Hematopoietic multipotent progenitor cell treated with erythropoietin and hydrocortisone succinate and interleukin-3 and kit ligand, for 4 days (in vitro differentiated cells): ENCODE measurements around the gene SLC1A7.

Experiments
- DNase-seq: peaks from one replicate; pipeline ENCODE4 v3.0.0-alpha.2; 2015

SLC1A7 gene

DNA sequence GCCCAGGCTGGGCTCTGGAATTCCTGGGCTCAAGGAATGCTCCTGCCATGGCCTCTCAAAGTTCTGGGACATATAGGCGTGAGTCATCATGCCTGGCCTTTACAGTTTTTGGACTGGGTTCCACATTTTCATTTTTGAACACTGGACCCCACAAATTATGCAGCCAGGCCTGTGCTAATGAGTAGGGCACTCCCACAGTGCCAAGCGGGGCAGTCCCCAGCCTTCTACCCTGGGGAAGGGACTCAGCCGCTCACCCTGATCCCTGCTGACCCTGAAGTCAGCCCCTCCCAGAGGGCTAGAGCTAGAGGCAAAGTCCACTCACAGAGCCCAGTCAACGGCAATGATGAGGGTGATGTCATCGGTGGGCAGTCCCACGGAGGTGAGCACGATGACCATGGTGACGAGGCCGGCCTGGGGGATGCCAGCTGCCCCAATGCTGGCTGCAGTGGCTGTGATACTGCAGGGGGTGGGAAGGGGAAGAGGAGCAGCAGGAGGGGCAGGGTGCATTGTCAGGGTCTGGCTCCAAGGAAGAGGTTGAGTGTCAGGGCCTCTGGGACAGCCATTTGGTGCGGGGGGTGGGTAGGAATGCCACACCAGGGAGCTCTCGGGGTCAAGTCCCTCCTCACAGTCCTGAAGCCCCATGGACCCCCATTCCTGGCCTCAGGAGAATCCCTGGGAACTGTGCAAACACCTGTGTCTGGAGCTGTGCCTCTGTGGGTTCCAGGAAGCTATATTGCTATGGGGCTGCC is 52.8 kb downstream of the SLC1A7 start:
- no peak for DNase-seq

DNA sequence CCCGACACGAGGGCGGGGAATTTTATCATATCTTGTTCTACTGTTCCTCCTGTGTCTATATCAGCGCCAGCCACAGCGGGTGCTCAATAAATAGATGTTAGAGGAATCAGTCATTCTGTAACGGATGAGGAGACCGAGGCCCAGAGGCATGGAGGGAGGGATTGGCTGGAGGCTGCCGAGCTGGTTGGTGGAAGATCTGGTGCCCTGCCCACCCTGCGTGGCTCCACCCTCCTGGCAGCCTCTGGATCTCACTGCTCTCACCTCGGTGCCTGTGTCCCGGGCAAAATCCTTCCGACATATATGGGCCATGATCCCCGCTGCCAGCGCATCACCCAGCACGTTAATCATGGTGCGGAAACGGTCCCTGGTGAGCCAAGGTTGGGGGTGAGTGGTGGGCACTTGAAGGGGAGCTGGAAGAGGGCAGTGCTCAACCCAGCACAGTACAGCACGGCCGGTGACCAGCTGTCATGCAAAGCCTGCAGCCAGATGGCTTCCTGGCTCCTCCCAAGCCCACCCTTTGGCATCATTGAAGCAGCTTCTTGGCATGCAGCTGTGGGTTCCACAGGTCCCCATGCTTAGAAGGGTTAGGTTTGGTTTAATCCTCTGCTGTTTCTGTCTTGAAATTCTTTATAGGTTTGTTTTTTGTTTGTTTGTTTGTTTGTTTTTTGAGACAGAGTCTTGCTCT is 53.7 kb downstream of the SLC1A7 start:
- DNase-seq = no peak

- no peak for DNase-seq
These were observed 54.8 kb downstream of the SLC1A7 start for GRCh38 chr1:53087332-53088285.

DNA sequence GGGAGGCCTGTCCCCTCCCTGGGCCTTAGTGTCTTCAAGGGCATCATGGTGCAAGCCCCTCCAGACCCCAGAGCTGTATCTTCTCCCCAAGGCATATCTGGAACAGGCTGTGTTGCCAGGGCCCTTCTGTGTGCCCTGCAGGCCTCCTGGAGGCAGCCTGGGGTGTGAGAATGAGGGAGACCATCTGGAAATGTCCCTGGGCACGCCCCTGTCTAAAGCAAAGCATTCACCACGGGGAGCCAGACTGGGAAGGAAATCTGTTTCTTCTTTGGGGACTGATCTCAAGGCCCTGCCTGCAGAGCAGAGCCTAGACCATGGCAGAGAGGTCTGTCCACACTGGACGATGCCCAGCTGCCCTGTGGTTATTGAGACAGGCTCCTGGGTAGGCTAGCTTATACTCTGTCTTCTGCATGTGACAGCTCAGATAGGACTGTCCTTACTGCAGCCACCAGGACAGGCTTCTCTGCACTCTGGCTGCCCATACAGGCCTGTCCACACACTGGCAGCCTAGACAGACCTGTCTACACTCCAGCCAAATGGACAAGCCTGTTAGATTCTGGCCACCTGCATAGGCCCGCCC is 55.9 kb downstream of the SLC1A7 start:
- DNase-seq = no peak

DNA sequence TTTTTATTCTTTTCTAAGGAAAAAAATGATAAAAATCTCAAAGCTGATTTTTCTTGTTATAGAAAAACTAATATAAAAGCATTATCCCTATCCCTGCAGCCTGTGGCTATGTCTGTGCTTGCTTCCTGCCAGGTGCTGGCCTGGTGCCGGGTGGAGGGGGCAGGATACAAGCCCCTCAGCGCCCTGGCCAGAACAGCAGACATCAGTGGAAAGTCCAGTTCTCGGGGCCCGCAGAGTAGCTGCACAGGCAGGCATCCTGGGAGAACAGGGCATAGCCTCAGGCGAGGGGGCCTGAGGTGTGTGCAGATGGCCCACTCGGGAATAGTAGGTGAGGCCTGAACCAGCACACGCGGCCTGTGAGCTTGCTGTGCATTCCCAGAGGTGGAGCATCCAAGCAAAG is 57.0 kb downstream of the SLC1A7 start:
- DNase-seq = no peak

DNA sequence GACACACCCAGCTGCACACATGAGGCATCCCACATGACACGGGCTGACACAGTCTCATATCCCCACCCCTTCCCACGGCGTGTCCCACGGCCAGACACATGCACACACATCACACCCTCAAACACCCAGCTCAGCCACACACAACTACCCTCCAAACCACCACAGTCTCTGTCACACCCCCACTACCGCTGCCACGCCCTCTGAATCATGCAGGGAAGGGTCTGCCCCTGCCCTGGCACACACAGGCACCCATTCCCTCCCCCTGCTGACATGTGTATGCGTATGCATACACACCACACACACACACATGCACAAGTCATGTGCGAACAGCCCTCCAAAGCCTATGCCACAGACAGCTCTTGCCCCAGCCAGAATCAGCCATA is 57.9 kb downstream of the SLC1A7 start:
- no peak for DNase-seq

GRCh38 chr1:53083636-53084588 is 58.5 kb downstream of the SLC1A7 start:
- no peak for DNase-seq

GRCh38 chr1:53082826-53083455 is 59.5 kb downstream of the SLC1A7 start:
- no peak for DNase-seq

- DNase-seq = no peak
These were observed 60.9 kb downstream of the SLC1A7 start for GRCh38 chr1:53081384-53082066.

GRCh38 chr1:53080769-53081168 is 61.7 kb downstream of the SLC1A7 start:
- DNase-seq = no peak

GRCh38 chr1:53080041-53080440 is 62.4 kb downstream of the SLC1A7 start:
- no peak for DNase-seq

DNA sequence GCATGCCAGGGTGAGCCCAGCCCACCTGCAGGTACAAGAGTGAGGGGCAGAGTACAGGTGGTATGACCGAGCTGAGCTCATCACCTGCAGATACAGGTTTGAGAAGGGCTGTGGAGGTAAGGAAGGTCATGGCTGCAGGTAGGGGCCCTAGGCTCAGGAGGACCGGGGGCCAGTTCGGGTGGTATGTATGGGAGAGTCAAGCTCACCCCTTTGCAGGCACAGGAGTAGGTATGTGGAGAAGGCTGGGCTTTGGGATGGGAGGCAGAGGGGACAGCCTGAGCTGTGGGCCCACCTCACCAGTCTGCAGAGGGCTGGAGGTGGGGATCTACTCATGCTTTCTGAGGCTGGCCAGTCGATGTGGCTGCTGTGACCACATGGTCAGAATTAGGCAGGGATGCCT is 63.2 kb downstream of the SLC1A7 start:
- no peak for DNase-seq

DNA sequence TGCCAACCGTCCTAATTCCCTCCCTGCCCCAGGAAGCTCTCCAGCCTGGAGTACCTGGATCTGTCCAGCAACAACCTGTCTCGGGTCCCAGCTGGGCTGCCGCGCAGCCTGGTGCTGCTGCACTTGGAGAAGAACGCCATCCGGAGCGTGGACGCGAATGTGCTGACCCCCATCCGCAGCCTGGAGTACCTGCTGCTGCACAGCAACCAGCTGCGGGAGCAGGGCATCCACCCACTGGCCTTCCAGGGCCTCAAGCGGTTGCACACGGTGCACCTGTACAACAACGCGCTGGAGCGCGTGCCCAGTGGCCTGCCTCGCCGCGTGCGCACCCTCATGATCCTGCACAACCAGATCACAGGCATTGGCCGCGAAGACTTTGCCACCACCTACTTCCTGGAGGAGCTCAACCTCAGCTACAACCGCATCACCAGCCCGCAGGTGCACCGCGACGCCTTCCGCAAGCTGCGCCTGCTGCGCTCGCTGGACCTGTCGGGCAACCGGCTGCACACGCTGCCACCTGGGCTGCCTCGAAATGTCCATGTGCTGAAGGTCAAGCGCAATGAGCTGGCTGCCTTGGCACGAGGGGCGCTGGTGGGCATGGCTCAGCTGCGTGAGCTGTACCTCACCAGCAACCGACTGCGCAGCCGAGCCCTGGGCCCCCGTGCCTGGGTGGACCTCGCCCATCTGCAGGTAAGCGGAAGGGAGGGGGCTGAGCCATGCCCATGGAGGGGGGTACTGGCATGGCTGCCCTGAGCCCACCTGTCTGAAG is 63.9 kb downstream of the SLC1A7 start:
- DNase-seq = no peak

DNA sequence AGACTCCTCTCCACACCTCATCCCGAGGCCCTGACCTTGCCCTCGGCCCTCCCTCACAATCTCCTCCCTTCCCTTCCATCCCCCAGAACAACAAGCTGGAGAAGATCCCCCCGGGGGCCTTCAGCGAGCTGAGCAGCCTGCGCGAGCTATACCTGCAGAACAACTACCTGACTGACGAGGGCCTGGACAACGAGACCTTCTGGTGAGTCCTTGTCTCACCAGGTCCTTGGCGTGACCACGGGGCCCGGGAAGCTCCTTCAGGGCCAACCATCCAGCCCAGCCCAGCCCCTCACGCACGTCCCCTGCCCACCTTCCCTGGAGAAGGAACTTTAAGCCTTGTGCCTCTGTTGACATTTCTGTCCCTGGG is 64.9 kb downstream of the SLC1A7 start:
- no peak for DNase-seq

- DNase-seq = no peak
These were observed 65.5 kb downstream of the SLC1A7 start for GRCh38 chr1:53076721-53077598.

DNA sequence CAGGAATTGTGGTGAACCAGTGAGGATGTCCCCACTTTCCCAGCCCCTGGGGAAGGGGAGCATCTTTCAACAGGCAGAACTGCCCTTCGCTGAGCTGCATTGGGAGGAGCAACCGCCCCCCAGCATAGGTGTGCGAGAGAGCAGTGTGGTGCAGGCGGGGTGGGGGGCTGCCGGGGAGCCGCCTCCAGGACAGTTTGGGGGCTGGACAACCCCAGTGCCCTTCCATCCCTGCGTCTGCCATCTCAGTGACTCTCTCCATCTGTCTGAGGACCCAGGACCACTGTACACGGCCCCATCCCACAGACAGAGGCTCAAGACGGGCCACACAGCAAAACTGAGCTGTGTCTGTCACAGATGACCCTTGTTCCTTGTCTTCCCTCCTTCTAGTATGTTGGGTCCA is 66.3 kb downstream of the SLC1A7 start:
- DNase-seq = no peak

- no peak for DNase-seq
These were observed 66.7 kb downstream of the SLC1A7 start for GRCh38 chr1:53075761-53076163.

- no peak for DNase-seq
These were observed 67.2 kb downstream of the SLC1A7 start for GRCh38 chr1:53075206-53075605.
